NCI-H2171 (cell line): ENCODE data around the gene C10orf105.

Experiments used
- DNase-seq: peaks from one replicate; lab custom pipeline; 2025; lab: John Stamatoyannopoulos, UW

The C10orf105 gene

DNA sequence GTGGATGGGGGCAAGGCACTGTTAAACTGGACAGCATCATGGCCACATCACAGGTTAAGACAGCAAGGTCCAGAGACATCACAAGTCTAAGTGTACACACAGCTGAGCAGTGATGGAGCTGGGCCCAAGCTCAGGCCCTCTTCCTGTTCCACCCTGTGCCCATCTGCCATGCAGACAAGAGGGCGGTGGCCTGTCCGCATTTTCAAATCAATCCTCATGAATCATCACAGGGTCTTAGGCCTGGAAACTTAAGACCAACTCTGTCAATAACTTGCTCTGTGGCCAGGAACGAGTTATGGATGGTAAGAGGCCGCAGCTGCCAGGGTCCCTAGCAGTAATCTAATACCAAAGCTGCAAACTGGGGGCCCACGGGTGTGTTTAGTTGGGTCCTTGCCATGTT, 3.2 kb downstream of the C10orf105 start:
- DNase-seq: no peak

GRCh38 chr10:71715860-71716259, 3.7 kb downstream of the C10orf105 start:
- no peak for DNase-seq

- no peak for DNase-seq
Observed at GRCh38 chr10:71715026-71715425, 4.6 kb downstream of the C10orf105 start.

- no peak for DNase-seq
Observed at GRCh38 chr10:71714592-71714991, 5.0 kb downstream of the C10orf105 start.

DNA sequence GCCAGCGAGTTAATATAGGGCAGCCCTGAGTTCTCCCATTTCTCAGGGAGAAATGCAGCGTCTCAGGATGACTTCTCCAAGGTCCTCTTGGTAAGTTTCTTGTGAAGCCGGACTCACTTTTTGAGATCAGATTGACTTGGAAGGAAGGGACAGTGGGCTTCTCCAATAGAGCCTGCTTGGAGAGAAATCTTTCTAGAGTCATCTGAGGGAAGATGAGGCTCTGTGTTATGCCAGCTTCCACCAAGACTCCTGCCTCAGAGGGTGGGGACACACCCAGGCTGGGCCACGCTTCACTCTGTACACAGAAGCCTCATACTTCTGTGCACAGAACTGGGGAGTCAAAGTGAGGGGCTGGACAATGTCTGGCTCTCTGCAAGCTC, 5.6 kb downstream of the C10orf105 start:
- no peak for DNase-seq

DNA sequence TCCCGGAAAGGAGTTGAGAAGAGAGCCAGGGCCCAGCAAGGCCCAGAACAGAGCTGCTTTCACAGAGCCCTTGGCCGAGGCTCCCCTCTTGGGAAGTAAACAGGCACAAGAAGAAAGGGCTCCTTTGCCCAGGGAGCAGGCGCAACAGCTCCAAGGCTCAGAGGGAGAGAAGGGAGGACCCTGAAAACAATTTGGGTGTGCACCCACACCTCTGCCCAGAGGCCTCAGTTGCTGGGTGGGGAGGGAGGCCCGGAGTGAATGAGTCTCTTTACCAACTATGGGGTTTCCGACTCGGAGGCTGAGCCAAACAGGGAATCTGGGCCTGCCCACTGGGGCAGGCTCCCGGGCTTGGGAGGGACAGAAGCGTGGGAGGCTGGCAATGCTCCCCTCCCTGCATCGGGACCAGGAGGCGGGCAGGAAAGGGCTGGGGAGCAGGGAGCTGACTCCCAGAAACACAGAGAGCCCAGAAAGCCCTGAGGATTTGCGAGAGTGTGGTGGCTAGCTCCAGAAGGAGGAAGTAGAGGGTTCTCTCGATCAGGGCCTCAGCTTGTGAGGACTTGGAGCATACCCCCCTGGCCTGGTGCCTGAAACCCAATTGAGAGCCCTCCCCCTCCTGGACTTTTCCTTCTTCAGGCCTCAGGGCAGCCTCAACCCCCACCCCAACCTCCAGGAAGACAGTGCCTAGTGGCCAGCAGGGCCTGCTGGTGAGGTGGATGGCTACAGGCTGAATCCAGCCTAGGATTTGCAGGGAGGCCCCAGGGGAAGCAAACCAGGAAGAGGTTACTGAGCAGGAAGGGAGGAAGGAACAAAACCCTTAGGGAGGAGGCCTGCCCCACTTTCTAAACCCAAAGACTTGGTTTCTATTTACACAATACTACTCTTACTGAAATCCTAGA, 6.2 kb downstream of the C10orf105 start:
- DNase-seq: no peak

GRCh38 chr10:71712572-71713134, 6.9 kb downstream of the C10orf105 start:
- no peak for DNase-seq

DNA sequence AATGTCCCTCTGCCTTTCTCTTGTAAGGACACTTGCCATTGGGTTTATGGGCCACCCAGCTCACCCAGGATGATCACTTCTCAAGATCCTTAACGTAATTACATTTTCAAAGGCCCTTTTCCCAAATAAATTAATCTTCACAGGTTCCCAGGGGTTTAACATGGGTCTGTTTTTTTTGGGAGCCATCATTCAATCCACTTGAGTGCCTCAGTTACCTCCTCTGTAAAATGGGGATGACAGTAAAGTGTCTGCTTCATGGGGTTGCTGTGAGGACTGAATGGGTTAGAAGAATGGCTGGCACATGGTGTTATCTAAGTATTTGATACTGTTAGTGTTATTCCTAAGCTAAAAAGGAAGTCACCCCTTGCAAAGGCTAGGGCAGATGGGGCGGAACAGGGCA, 7.4 kb downstream of the C10orf105 start:
- no peak for DNase-seq

DNA sequence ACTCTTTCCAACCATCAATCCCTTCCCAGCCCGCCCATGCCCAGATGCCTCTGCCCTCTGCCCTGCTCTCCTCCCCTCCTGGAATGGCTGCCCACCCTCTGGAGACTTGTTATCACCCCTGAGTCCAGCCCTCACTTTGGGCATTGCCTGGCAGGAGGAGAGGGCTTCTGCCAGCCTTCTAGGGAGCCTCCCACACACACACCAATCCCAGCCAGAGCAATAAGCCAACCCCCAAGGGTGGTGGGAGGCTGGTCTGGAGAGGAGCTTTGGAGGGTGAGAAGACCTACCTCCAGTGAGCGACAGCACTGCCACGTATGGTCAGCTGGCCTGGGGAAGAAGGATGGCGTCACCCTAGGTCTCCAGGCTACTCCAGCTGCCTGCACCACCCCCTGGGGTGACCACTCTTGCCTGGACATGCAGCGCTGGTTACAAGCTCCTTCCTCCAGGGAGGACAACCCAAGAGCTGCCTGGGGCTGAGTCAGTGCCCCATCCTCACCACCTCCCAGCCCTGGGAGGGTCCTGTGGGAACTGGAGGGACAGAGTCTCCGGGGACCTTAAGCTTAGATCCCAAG, 8.4 kb downstream of the C10orf105 start:
- no peak for DNase-seq

DNA sequence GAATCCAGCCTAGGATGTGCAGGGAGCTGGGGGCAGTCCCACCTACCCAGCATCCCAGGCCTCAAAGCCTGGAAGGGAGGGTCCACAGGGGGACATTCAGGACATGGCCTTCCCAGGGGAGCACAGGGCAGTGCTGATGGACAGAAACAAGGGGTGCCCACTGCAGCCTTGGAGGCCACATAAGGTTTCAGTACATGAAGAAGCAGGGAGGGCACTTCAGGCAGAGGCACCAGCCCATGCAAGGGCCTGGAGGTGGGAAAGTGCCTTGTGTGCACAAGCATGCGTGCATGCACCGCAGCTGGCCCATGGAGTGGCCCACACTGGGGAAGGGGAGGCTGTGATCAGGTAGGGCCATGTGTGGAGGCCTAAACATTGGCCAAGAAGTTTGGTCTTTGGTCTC, 9.1 kb downstream of the C10orf105 start:
- DNase-seq: no peak

- no peak for DNase-seq
Observed at GRCh38 chr10:71708897-71709882, 10.4 kb downstream of the C10orf105 start.

DNA sequence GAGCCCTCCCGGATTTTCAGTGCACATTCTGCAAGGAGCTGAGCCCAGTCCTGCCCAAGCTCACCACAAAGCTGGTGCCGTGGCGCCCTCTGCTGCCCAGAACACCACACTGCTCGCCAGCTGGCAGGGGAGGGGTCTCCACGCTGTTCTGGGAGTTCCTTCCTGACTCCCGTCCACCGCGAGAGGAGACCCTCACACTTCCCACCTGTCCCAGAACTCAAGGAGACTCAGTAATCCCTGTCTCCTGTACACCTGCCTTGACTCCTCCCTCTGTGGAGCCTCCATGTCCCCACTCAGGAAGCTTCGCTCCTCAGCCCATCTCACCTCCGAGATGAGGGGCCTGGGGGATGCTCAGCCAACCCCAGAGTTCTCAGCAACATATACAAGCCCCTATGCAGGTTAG, 11.3 kb downstream of the C10orf105 start:
- DNase-seq: no peak

GRCh38 chr10:71707240-71707789, 12.3 kb downstream of the C10orf105 start:
- DNase-seq: no peak

DNA sequence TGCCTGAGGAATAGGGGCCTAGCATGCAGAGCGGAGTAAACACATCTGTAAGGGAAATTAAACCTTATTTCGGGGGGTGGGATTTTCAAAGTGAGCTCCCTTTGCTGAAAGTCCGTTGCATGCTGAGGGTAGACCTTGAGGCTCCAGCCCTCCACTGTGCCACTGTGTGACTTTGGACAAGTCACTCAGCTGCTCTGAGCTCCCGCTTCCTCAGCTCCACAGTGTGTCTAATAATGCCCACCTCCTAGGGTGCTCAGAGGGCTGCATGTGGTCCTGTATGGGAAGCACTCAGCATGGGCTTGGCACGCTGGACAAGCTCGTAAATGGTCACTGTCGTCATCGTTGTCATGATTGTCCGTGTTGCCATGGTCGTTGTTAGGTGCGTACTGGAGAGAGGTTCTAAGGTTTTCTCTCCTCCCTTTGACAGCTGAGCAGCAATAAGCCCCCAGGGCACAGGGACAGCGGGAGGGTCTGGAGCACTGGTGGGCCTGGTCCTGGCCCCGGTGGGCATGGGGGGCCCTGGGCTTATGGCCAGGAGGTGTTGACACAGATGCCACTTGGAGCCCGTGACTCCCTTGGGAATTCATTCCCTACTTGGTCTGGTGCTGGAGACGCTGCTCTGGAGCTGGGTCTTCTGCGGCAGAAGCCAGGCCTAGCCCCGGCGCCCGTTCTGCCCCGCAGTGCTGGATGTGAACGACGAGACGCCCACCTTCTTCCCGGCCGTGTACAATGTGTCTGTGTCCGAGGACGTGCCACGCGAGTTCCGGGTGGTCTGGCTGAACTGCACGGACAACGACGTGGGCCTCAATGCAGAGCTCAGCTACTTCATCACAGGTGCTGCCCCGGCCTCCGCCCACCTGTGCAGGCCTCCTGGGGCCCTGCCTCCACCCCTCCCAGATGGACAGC, 13.1 kb downstream of the C10orf105 start:
- no peak for DNase-seq

DNA sequence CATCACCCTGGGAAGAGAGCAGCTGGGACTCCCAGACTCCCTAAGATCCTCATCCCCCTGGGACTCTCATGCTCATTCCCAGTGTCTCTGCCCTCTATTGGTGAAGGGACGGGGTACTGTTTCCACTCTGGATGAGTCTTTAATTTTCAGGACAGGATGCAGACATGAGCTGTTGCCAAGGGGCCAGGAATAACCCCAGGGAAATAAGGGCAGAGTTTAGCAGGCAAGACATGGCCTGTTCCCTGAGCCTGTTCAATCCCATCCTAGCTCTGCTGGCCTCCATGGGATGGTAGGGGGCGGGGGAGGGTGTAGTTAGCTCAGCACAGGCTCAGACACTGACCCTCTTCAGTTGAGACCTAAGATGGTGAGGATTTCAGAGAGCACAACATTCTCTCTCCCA, 14.0 kb downstream of the C10orf105 start:
- no peak for DNase-seq

GRCh38 chr10:71704816-71705215, 14.8 kb downstream of the C10orf105 start:
- DNase-seq: no peak

GRCh38 chr10:71703577-71703976, 16.0 kb downstream of the C10orf105 start:
- no peak for DNase-seq

GRCh38 chr10:71701496-71702132, 18.0 kb downstream of the C10orf105 start:
- DNase-seq: no peak

DNA sequence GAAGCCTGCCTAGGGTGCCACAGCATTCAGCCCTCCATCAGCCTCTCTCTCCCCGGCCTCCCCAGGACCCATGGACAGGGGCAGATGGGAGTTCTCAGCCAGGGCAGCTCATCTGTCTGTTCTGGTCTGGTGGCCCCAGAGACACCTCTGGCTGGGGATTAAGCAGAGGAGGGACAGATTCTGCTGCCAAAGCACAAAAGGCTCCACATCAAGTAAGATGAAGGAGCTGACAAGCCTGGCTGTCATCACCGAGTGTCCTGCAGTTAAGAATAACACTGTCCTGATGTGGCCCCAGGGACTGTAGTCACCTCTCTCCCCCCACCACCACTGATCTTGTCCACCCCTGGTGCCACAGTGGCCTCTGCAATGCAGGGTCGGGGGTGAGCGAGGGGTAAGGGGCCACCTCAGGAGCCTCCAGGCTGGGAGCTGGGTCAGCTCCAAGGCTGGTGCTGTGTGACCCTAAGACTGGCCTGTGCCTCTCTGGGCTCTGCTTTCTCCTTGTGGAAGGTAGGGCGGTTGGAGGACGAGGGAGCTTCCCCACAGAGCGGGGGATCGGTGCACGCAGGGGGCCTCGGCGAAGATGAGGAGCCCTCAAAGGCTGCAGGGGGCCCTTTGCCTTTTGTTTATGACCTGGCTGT, 18.7 kb downstream of the C10orf105 start:
- no peak for DNase-seq

DNA sequence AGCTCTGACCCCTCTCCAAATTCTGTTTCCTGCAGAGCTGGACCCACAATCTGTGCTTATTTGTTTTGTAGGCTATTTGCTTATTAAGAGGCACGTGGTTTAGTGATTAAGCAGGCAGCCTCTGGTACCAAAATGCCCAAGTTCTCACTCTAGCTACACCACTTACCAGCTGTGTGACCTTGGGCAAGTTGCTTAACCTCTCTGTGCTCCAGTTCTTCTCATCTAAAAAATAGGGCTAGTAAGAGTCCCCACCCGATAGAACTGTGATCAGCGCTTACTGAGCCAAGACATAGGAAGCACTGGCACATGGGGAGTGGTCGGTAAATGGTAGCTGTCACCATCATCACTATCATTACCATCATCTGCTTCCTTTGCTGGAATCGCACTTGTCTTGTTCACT, 20.8 kb downstream of the C10orf105 start:
- no peak for DNase-seq
